Loucy (cell line): ENCODE data around the gene LYPD5.

Experiments
- H2AFZ ChIP-seq: fragments of 200-600 bp; sonication (generic); 2 replicates; pipeline ENCODE4 v1.6.0; 2016; ENCODE audit warnings: antibody characterized with exemption, mild to moderate bottlenecking, low read length, moderate library complexity
- H3F3A ChIP-seq: fragments of 200-600 bp; 2 replicates; pipeline ENCODE4 v1.6.0; 2016; ENCODE audit warnings: antibody characterized with exemption, low read depth, mild to moderate bottlenecking
- H3K27me3 ChIP-seq: fragments of 200-600 bp; sonication (generic); 2 replicates; pipeline ENCODE4 v1.6.1; 2014; ENCODE audit warnings: low read length, mild to moderate bottlenecking; ENCODE audit not compliant: insufficient read depth, poor library complexity, severe bottlenecking
- H3K36me3 ChIP-seq: fragments of 200-600 bp; sonication (generic); 2 replicates; pipeline ENCODE4 v1.6.1; 2016; ENCODE audit warnings: low read length; ENCODE audit not compliant: insufficient read depth
- H3K4me1 ChIP-seq: fragments of 200-600 bp; sonication (generic); 2 replicates; pipeline ENCODE4 v1.5.1; 2014; ENCODE audit warnings: low read length, mild to moderate bottlenecking; ENCODE audit not compliant: insufficient read depth, poor library complexity, severe bottlenecking
- H3K4me2 ChIP-seq: fragments of 200-600 bp; sonication (generic); 2 replicates; pipeline ENCODE4 v1.6.0; 2014; ENCODE audit warnings: antibody characterized with exemption, low read length, low read depth, mild to moderate bottlenecking; ENCODE audit not compliant: poor library complexity, severe bottlenecking
- H3K4me3 ChIP-seq: fragments of 200-600 bp; sonication (generic); 2 replicates; pipeline ENCODE4 v1.5.1; 2014; ENCODE audit warnings: low read length, mild to moderate bottlenecking, mixed read lengths; ENCODE audit not compliant: poor library complexity, severe bottlenecking
- H3K79me2 ChIP-seq: fragments of 200-600 bp; sonication (generic); 2 replicates; pipeline ENCODE4 v1.6.1; 2014; ENCODE audit warnings: low read length; ENCODE audit not compliant: insufficient read depth
- H3K9ac ChIP-seq: fragments of 200-600 bp; sonication (generic); 2 replicates; pipeline ENCODE4 v1.6.0; 2014; ENCODE audit warnings: mild to moderate bottlenecking, low read depth, low read length, moderate library complexity; ENCODE audit not compliant: poor library complexity, severe bottlenecking
- H3K9me2 ChIP-seq: fragments of 200-600 bp; sonication (generic); replicated peaks from 2 replicates; pipeline ENCODE4 v1.6.1; 2016; ENCODE audit warnings: low read depth, low read length, mixed read lengths
- H3K9me3 ChIP-seq: fragments of 200-600 bp; sonication (generic); 2 replicates; pipeline ENCODE4 v1.6.1; 2014; ENCODE audit warnings: mild to moderate bottlenecking, antibody characterized with exemption, low read length, low read depth; ENCODE audit not compliant: insufficient read depth
- H4K20me1 ChIP-seq: fragments of 200-600 bp; sonication (generic); 2 replicates; pipeline ENCODE4 v1.6.0; 2014; ENCODE audit warnings: antibody characterized with exemption, low read length, mild to moderate bottlenecking; ENCODE audit not compliant: insufficient read depth, poor library complexity, severe bottlenecking
- CTCF ChIP-seq: fragments of 200-600 bp; sonication (generic); conservative IDR thresholded peaks from 2 replicates; pipeline ENCODE4 v1.5.1; 2014; ENCODE audit warnings: mild to moderate bottlenecking, antibody characterized with exemption, low read length
- EZH2phosphoT487 ChIP-seq: fragments of 200-600 bp; IDR thresholded peaks from 2 replicates; pipeline ENCODE4 v1.6.1; 2018; ENCODE audit warnings: antibody characterized with exemption, mild to moderate bottlenecking, moderate library complexity, borderline replicate concordance

LYPD5 gene

DNA sequence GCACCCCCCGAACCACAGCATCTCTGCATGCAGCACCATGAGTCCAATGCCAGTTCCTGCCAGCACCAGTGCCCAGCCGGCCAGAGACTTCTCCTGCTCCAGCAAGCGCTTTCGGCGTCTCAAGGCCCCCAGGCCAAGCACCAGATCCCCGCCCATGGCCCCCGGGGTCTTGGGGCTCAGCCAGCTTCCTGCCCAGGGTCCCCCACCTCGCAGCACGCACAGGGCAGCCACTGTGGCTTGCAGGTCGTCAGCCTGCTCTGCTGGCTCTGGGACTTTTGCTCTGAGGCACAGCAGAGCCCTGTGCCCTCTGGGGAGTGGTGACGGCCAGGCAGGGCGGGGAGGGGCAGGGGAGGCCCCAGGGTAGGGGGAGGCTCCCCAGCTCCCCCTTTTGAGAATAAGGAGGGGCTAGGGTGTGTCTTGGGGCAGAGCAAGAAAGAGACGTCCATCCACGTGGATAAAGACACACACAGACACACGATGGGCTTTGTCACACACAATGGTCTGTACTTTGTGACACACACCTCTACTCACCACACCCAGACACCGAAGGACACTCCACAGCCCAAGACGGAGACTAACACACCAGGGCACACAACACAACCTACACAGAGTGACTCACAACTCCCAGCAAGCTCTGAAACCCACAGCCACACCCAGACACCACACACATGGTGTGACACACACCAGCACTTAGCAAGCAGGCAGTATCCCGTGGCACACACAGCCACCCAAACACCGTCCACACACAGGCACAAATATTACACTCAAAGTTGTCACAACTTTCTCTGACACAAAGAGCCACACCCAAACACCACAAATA, 21.3 kb downstream of the LYPD5 start, which contains the start of gene KCNN4:
TSS of gene KCNN4 (minus strand) at position 268 of the 820 bp plus-strand sequence. CDS start at position 156, 112 bp downstream.
- Histone ChIP-seq H3K4me1 (peaks cover 69% of the 10 kb centered on the region), H3K9me2 (no peaks in the 10 kb centered on the region), H3K9ac (peak within 1 kb of the TSS; percentile 80), H3K79me2 (peaks cover 33% of the 10 kb centered on the region; the same call in 1 of the 2 replicates), H3F3A (no peaks in the 10 kb centered on the region), H4K20me1 (no peaks in the 10 kb centered on the region), H3K36me3 (no peaks in the 10 kb centered on the region), H3K27me3 (no peaks in the 10 kb centered on the region), H3K9me3 (no peaks in the 10 kb centered on the region), H3K4me3 (peak within 1 kb of the TSS; percentile 74), H2AFZ (peak within 1 kb of the TSS; percentile 21; the same call in 1 of the 2 replicates), H3K4me2 (peak within 1 kb of the TSS; percentile 71)
- TF ChIP-seq EZH2phosphoT487: no peak
- TF ChIP-seq CTCF: no peak

DNA sequence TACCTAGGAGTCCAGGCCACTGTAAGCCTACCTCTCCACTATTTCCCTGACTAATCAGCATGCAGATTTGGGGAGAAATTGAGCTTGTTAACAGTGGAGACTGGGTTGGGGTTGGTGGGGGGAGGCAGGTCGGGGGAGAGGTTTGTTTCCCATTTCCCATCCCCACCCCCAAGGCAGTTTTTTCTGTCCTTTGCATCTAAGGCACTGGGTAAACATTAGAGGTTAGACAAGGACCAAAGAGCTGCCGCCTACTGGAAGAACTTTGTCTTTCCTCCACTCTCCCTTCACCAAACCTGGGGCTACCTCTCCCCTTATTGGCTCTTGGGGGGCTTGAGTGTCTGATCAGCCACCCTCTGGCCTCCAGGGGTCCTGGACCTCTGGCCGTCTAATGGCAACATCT, 22.4 kb downstream of the LYPD5 start:
- H3K79me2 ChIP-seq: peaks cover 44% of the 10 kb centered on the region; the same call in 1 of the 2 replicates

GRCh38 chr19:43779147-43779819, 23.0 kb downstream of the LYPD5 start:
- peak overlapping the region; percentile 71 for H3K4me2 ChIP-seq
- peaks cover 47% of the 10 kb centered on the region; the same call in 1 of the 2 replicates for H3K79me2 ChIP-seq
- no peaks in the 10 kb centered on the region for H3F3A ChIP-seq
- no peak overlapping the region for H2AFZ ChIP-seq
- TF ChIP-seq CTCF: no peak
- no peak for TF ChIP-seq EZH2phosphoT487
- no peaks in the 10 kb centered on the region for H3K9me3 ChIP-seq
- no peaks in the 10 kb centered on the region for H3K27me3 ChIP-seq
- H3K4me1 ChIP-seq: peaks cover 65% of the 10 kb centered on the region
- no peaks in the 10 kb centered on the region for H3K36me3 ChIP-seq
- no peaks in the 10 kb centered on the region for H3K9me2 ChIP-seq
- peak overlapping the region; percentile 74 for H3K4me3 ChIP-seq
- no peaks in the 10 kb centered on the region for H4K20me1 ChIP-seq
- H3K9ac ChIP-seq: peak overlapping the region; percentile 80

More for the DNA sequence above, 22.4 kb downstream of the LYPD5 start:
- peak overlapping the region; percentile 80 for H3K9ac ChIP-seq
- peak overlapping the region; percentile 74 for H3K4me3 ChIP-seq
- TF ChIP-seq EZH2phosphoT487 (no peak), CTCF (peak; percentile 47; the same call in 1 of the 2 replicates)
- H2AFZ ChIP-seq: no peak overlapping the region
- no peaks in the 10 kb centered on the region for H3K9me2 ChIP-seq
- peak overlapping the region; percentile 71 for H3K4me2 ChIP-seq
- no peaks in the 10 kb centered on the region for H3K36me3 ChIP-seq
- no peaks in the 10 kb centered on the region for H3K27me3 ChIP-seq
- H3K4me1 ChIP-seq: peaks cover 70% of the 10 kb centered on the region
- no peaks in the 10 kb centered on the region for H3F3A ChIP-seq
- no peaks in the 10 kb centered on the region for H3K9me3 ChIP-seq
- H4K20me1 ChIP-seq: no peaks in the 10 kb centered on the region
